Renal pelvis (tissue), 4 donors: ENCODE data around the gene DGCR2. TPM values are rescaled to one million over a fixed set of nuclear protein-coding genes. Genes with fewer than 3 reads are reported as not detected.
"Not testable (repeated sequence)": the region's sequence is repeated elsewhere in the genome, so short reads cannot be mapped to it uniquely, and the experiment has no call there.

Experiments
- DNase-seq: peaks from one replicate; pipeline ENCODE4 v3.0.0-alpha.2; 2013
- polyA plus RNA-seq, 3 donors: library from polyadenylated mRNA; unstranded; fragments of 120-200 nt; gene quantifications; one replicate each; pipeline ENCODE4 v1.2.1, GENCODE V29; 2013; ENCODE audit not compliant: insufficient read length in 3 of 3

Gene DGCR2
- polyA plus RNA-seq, 3 donors: 75.2 to 88.1 (median 81.3) TPM

DNA sequence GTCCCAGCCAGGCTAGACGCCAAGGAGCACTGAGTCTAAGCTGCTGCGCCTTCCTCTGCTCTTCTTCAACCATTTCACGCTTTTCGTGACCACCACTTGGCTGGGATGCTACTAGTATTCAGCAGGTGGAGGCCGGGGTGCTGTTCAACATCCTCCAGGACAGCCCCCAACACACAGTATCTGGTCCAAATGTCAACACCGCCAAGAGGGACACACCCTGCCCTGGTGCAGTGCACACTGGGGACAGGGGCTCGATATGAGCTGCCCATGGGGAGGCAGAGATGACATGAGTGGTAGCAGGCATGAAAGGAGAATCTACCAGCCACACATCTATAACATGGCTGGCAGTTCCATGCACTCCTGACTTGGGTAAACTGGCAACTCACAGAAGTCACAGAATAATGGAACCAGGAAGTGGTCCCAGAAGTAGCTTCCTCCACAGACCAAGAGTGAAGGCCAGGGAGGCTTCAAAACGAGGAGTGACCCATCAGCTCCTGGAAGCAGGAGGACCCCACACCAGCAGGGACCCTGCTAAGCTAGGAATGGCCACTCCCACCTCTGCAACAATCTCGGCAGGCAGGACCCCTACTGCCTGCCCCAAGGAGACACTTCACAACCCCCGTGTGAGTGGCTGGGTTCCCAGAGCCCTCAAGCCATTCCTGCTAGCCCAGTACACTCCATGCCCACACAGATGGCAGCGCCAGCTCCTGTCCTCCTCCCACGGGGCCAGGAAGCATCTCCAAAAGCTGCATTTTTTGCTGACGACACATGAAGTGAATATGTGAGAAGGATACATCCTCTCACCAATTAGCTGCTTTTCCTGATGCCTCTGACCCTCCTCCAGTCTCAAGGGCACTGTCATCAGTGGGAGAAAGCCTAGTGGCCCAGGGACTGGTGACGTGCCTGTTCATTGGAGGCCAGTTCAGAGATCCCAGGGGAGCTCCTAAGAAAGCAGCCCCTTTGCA is 78.8 kb downstream of the DGCR2 start:
- no peak for DNase-seq

GRCh38 chr22:19042285-19043120 is 79.7 kb downstream of the DGCR2 start:
- DNase-seq: no peak

DNA sequence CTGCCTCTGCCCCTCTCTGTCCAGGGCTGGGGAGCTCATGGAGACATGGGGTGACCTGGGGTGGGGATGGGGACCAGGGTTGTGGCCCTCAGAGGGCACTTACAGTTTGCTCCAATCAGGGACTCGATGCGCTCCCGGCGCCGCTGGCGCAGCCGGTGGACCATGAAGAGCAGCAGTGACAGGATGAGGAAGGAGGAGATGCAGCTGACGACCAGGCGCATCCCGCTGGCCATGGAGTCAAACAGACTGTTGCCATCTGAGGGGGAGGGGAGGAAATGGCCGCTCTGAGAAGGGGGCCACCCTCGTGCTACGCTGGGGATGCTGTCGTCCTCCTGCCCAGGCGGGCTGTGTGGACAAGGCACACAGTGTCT is 80.5 kb downstream of the DGCR2 start:
- DNase-seq: no peak

DNA sequence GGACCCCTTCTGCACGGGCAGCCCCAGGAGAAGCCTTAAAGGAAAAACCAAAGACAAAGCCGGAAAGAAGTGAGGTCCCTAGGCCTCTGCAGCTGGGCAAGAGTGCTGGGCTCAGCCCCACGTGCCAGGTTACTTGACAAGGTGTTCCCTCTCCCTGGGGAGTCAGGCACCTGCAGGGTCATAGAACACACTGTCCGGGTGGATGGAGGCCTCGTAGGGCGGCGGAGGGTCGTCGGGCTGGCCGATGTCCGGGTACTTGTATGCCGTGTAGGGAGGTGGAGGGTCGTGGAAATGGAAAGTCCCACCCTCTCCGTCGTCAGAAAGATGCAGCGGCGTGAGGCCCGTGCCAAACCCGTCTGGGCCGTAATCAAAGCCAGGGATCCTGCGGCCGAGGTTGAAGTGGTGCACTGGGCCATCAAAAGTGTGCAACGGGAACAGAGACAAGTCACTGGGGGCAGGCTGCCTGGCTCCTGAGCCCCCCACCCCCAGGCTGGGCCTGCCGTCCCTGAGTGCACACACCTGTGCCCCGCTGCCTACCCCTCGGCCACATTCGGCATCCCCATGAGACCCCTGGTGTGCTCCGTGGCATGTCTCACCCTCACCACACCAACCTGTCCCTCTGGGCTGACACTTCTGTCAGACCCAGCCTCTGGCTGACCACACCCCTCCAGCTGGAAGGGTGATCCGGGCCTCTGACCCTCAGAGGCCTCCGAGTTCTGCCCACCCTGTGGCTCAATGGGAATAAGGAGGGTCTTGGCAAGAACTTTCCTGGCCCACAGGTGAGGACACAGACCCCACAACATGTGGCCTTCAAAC is 81.1 kb downstream of the DGCR2 start:
- DNase-seq: no peak

DNA sequence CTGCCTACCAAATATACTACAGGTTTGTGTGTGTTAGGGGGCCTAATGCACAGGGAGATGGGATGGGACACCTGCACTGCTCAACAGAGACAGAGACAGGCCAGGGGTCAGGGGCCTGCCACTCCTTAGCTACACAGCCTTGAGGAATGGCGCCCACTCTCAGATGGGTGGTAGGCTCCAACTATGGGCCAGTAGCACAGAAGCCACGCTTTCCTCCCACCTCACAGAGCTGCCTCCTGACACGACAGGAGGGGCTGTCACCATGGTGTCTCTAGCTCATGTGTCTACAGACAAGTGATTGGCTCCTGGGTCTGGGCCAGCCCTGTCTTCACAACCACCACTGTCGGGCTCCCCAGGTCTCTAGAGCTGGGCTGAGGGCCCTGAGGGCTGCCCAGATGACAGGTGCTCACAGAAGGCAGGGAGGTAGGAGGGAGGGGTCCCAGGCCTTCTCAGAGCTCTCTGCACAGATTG is 81.8 kb downstream of the DGCR2 start:
- no peak for DNase-seq

DNA sequence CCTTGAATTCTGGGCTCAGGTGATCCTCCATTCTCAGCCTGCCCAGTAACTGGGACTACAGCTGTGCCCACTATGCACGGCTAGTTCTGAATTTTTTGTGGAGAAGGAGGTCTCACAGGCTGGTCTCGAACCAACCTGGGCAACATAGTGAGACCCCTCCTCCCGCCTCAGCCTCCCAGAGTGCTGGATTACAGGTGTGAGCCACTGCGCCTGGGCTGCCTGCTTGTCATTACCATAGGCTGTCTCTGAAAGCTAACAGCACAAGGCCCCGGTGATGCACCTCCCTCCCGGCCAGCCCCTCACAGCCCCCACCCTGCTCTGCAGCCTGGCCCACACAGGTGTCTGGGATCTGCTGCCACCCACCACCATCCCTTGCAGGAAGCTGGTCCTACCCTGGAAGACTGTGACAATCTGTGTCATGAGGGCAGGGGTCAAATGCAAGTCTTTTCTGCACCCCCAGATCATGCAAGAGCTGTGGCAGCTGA is 82.4 kb downstream of the DGCR2 start:
- no peak for DNase-seq

- no peak for DNase-seq
These were observed 82.8 kb downstream of the DGCR2 start for GRCh38 chr22:19039448-19039780.

- no peak for DNase-seq
These were observed 83.3 kb downstream of the DGCR2 start for GRCh38 chr22:19038728-19039447.

DNA sequence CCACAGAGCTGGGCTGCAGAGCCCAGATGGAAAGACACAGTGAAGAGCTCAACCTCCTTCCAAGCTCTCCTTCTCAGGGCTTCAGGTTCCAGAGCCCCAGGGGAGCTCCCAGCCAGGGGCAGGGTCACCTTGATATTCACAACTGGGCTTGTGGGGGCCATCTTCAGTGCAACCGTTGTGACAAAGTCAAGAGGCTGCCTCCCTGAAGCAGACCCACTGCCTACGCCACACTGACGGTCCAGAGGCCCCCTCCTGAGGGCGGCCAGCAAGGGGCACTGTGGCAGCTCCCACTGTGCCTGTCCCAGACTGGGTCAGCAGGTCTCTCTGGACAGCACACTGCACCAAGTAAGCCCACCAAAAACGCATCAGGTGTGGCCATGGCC is 84.1 kb downstream of the DGCR2 start:
- no peak for DNase-seq

GRCh38 chr22:19037282-19038163 is 84.7 kb downstream of the DGCR2 start:
- DNase-seq: no peak

- DNase-seq: no peak
These were observed 85.5 kb downstream of the DGCR2 start for GRCh38 chr22:19036523-19037273.

- DNase-seq: no peak
These were observed 86.0 kb downstream of the DGCR2 start for GRCh38 chr22:19036229-19036522.

DNA sequence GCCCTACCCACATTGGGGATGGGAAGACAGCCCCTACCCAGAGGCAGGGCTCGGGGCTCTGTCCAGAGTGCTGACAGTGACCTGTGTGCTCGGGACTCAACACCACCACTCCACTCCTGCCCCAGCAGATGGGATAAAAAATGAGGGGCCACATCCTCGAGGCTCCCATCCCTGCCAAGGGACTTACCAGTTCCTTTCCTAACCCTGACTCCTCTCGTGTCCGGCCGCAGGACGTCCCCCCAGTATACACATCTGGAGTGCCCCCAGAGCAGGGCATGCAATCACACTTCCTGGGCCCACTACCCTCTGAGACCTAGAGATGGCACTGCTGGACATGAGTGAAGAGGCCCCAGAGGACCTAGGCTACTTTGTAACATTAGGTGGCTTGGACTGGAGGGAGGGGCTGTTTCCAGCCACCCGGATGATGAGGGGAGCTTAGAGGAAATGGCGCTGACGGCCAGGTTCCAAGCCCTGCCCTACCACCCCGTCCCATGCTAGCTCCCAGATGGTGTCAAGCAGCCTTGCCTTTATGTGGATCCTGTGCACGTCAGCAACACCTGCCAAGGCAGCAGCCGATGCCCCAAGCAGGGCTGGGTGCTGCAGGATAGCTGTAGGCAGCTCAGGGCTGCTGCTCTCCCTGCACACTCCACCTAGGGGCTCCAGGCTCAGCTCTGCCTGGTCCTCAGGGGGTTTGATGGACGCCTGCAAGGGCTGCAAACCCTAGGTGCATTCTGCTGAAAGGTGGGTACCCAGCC is 86.6 kb downstream of the DGCR2 start:
- no peak for DNase-seq

DNA sequence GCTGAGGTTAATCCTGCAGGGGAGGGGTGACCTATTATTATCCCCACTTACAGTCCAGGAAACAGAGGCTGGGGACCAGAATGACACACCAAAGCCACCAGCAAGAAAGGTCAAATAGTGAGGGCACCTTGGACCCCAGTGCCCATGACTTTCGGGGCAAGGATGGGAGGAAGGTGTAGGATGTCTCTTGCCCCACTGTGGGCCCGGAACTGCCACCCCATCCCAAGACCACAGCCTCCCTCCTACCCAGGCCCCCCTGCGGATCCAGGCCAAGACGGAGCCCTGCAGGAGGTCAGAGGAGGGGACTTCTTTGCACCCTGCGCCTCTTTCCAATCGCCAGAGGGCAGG is 87.1 kb downstream of the DGCR2 start:
- not testable (repeated sequence) for DNase-seq

DNA sequence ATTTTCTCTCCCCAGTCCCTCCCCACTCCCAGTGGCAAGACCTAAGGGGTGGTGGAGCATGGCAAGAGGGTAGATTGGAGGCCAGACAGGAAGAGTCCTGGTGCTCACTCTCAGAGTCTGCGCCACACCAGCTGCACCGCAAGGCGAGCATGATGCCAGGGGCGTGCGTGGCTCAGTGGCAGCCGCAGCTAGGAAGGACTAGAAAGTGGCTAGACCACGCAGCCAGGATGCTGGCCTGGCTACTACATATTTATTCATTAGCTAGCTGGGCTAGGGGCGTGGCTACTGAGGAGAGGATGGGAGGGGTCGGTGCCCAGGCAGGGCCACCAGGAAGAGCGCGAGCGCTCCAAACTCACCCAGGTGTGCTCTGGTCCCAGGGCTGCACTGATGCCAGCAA is 87.5 kb downstream of the DGCR2 start:
- not testable (repeated sequence) for DNase-seq

DNA sequence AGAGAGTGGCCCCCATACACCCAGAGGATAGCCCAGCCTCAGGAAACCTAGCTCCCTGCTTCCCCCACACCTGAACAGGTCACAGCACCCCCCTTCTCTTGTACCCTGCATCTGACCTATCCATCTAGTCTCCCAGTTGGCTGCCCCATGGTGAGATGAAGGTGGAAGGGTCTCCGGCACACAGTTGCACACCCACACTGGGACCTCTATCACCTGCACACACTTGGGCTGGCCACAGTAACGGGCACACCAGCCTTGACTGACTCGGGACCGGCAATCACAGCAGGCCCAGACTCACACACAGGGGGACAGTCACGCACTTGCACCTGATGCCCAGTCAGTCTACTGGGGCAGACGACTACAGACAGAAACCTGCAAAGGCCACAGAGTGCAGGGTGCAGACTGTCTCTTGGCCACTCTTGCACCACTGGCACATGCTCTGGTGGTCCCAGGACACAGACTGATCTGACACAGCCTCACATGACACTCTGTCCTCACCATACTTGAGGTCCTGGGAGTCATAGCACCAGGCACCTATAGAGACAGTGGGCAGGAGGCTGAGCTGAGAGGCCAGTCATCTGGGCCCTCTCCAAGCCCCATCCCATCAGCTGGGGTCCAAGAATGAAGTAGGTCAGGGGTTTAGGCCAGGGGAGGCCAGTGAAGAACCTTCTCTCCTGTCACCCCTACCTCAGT is 88.0 kb downstream of the DGCR2 start:
- not testable (repeated sequence) for DNase-seq

DNA sequence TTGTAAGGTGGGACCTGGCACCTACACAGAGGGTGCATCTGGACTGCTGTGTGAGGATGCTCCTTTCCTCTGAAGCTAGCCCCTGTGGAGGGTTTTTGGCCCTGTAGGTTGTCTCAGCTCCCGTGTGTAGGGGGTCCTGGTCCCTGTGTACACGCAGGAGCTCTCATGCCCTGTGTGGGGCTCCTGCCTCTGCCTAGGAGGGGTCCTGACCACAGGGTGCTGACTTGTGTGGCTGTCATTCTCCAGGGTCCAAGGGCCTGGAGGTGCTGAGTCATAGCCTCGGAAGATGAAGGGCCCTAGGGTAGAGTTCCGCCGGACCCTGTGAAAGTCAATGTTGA is 88.7 kb downstream of the DGCR2 start:
- DNase-seq: not testable (repeated sequence)

- not testable (repeated sequence) for DNase-seq
These were observed 89.2 kb downstream of the DGCR2 start for GRCh38 chr22:19032898-19033567.
